GM18508 (cell line): Measurements from ENCODE around the gene UNC5B.

ENCODE experiments used
- ATAC-seq: cut with Tn5 transposase; IDR thresholded peaks from one replicate; pipeline ENCODE4 v1.9.1; 2021; ENCODE audit warnings: moderate number of reproducible peaks; ENCODE audit not compliant: insufficient read depth, unreplicated experiment

The UNC5B gene

DNA sequence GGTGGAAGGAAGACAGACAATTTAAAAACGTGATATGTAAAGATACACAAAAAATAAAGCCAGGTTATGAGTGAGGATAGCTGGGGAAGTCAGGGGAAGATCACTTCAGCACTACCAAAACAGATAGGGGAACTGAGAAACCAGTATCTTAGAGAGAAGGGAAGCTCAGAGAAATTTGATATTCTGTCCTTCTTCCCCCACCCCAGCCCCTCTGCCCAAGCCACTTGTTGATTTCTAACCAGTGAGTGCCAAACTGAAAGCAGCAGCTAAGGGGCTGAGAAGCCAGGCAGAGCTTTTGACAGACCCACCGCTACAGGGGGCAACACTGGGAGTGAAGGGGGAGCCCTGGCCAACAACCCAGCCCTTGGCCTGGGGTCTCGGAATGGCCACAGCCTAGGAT is 97.5 kb downstream of the UNC5B start:
- no peak for ATAC-seq

DNA sequence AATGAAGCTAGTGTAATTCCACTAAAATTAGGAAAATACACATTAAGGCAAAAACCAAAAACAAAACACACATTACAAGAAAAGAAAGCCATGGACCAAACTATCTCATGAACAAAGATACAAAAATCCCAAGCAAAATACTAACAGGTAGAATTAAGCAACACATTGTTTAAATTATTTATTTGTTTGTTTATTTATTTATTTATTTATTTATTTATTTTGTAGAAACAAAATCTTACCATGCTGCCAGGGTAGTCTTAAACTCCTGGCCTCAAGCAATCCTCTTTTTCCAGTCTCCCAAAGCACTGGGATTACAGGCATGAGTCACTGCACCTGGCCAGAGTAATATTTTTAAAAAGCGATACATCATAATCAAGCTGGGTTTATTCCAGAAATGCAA is 99.8 kb downstream of the UNC5B start:
- ATAC-seq = no peak

DNA sequence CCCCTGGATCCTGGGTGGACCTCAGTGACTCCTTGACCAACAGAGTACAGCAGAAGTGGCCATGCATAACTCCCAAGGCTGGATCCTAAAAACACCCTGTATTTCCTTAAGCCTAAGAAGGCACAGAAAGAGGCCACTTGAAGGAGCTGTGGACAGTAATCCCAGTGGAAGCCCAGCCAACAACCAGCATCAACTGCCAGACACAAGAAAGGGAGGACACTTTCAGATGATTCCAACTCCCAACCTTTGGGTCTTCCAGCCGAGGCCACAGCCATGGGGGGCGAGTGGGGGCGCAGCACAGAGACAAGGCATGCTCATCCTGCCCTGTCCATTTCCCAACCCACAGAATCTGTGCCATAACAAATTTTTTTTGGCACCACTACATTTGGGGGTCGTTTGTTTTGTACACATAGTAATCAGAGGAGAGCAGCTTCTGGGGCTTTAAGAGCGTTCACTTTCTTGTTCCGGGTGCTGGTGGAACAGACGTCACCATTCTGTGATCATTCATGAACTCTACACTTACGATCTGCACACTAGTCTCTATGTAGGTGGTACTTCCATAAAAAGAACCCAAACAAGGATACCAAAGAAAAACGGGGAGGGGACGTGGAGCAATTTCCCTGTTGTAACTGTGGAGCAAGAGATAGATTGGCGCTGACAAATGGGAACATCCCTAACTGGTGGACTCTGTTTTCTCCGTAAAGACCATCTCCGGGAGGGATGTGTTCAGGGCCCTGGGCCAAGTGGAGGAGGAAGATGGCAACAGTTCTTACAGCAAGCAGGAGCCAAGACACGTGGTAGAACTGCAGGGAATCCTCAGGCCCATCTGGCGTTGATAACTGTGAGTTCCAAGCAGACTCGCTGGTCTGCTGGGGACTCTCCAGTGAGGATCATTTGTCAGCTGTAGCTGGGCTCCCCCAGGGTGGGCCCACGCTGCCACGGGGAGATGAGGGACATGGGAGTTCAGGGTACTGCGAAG is 100.7 kb downstream of the UNC5B start:
- no peak for ATAC-seq

DNA sequence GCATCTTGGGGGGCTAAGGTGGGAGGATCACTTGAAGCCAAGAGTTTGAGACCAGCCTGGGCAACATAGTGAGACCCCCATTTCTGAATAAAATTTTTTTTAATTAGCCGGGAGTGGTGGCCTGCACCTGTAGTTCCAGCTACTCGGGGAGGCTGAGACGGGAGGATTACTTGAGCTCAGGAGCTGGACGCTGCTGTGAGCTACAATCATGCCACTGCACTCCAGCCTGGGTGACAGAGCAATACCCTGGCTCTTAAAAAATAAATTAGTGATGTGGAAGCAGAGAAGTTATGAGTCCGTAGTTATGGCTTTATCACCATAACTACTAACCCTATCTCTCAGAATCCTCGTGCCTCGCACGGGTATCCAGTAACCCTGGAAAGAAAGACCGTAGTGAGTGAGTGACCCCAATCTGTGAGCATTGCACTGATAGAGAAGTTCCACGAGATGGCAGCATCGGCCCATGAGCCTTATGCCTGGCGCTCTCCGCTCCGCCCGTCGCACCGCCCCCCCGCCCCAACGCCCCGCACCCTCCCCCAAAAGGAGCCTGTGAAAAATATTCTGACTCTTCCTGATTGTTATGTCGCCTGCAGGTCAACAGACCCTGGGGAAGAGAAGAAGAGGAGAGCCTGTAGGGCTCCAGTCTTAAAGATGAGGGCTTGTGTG is 101.8 kb downstream of the UNC5B start:
- no peak for ATAC-seq

DNA sequence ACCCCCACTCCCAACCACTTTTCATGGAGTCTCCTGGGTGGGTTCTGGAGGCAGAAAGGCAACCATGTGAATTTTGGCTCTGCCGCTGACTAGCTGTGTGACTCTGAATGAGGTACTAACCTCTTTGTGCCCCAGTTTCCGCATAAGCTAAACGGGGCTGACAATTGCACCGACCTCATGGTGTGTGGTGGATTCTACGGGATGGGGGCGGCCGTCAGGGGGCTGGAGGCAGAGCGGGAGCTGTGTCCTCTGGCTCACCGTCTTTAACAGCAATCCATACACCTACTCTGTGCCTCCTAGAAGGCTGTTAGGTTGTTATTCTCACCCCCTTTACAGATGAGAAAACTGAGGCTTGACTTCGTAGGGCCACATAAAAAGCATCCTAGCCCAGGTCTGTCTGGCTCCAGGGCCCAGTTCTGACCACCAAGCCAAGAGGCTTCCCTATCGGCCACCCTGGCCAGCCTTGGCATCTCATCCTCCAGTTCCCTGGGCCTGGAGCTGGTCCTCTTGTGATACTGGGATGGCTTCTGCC is 102.4 kb downstream of the UNC5B start:
- ATAC-seq = no peak

DNA sequence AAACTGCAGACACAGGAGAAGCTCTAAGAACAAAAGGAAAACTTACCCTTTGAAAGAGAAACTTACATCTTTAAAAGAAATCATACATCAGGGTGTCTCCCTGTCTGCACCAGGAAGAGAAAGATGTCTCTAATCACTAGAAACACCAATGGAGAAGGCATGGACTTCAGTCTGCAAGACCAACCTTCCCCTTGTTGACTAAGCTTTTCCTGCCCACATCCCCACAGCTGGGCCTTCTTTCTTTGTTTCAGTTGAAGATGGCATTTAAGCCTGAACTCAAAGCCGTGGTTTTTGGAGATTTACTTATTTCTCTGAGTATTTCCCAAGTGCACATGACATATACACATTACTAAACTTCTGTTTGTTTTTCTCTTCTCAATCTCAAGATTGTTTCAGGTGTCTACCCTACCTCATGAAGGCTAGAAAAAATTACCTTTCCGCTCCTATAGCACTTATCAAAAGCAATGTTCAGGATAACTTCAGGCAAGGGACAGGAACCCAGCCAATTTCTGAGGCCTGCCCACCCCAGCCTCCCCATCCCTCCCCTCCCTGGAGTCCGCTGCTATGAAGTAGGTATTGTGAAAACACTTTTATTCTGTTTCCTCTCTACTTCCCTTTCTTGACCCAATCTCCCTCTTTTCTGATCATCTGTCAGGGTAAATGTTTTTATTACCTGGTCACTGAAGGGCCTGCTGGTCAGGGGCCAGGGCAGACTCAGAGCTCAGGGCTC is 103.9 kb downstream of the UNC5B start:
- no peak for ATAC-seq

DNA sequence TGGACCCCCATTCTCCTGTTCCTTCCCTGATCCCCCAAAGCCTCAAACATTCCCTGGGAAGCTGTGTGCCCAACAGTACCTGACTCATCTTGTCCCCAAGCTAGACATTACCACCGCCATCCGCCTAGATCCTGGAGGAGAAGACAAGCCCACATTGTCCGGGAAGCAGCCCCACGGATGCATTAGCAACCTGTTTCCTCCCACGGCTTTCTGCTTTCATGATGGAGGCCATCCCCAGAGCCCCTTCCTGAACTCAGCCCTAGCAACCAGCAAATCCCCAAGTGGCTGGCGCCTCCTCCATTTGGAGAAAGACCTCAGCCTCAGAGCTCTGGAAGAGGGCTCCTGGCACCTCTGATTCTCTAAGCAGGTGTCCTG is 104.4 kb downstream of the UNC5B start:
- no peak for ATAC-seq

DNA sequence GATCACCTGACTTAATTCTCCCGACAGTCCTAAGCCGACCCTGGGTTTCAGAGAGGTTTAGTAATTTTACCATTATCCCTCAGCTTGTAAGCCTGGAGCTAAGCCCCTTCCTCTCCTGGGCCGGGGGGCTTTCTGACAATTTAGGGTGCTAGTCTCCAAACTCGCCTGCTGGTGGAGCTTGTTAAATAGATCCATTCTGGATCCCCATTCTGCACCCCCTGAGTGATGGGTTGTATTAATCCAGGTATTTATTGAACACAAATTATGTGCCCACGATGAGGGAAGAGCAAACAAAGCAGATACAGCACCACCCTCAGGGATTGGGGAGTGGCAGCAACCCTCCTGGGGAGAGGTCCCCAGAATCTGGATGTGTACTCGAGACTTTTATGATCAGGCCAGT is 105.4 kb downstream of the UNC5B start:
- ATAC-seq = no peak

DNA sequence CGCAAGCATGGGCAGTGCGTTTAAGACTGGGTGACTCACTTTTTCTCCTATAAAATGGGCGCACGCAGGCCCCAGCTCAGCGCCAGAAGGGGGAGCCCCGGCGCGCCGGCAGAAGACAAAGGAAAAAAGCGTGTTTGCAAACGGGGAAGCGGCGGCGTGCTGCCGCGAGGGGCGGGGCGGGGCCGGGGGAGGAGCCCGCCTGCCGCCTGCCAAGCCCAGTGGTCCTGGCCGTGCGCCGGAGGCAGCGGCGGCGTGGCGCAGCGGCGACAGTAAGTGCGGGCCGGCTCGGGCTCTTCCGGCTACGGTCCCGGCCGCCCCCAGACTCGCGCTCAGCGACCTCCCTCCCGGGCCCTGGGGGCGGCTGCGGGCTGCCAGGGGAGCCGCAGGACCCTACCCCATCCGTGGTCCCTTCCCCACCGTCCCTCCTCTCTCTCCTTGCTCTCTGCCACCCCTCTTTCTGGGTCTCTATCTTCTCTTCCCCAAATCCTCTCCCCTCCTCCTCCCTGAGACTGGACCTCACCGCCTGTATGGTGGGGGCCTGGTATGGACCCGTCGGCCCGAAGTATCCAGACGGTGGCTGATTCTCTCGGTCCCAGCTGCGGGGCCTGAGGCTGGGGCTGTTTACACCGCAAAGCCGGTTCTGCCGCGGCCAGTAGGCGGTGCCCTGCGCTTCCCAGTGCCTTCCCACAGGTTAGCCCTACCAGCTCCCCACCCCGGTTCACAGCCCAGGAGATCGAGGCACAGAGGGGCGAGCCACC is 106.9 kb downstream of the UNC5B start, which contains the start of gene SLC29A3:
SLC29A3 (plus strand) TSS at position 218 of the 758 bp plus-strand sequence; CDS start at position 269, 51 bp downstream.
- no peak for ATAC-seq

DNA sequence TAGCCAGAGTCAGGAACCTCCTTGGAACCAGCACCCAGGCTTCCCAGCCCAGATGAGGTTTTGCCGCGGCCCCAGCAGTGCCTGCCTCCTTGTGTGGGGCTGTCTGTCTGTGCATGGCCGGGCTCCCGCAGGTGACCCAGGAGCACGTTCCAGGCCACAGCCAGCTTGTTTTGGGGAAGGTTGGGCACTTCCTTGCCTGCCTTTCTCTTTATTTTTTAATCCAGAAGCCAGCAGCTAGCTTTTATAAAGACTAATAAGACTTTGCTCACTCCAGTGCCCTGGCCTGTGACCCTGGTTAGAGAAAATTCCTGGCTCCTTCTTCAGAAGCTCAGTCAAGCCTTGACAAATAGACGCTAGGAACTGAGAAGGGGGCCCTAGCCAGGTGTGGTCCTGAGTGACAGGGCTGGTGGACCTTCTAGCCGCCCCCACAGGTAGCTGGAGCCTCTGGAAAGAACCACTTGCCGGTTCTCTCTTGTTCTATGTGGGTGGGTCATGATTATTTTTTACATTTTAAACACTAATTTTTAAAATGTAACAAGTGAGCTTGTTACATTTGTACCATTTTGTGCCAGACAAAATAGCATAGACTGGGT is 107.5 kb downstream of the UNC5B start:
- no peak for ATAC-seq

DNA sequence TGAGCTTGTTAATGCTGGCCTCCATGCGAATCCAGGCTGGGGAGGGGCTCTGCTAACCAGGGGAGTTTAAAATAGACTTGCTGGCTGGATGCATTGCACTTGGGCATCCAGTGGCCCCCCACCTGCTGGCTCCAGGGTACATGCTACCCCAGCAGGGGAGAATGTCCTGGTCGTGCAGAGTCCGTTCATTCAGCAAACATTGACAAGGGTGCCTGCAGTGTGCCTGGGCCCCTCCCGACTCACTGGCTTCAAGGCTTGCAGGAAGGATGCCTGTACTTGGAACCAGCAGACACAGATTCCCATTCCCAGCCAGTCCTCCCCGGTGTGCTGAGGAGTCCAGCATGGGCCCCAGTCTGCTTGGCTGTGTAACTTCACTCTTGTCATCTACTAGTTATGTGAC is 108.2 kb downstream of the UNC5B start:
- ATAC-seq = no peak

DNA sequence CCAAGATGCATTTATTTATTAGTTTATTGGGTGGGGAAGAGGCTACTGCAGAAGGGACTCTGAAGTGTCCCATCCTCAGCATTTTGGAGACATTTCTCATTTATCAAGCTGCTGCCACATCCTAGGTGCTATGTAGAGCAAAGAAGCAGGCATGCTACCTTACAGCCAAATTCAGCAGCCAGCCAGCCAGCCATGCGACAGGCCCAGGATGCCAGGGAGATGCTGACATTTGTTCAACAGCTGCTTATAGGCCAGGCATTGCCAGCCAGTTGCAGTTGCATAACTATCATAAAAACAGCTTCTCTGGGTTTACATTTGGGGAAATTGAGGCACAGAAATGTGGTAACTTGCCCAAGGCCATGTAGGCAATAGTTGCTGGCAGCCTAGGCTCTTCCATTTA is 109.0 kb downstream of the UNC5B start:
- ATAC-seq = no peak

DNA sequence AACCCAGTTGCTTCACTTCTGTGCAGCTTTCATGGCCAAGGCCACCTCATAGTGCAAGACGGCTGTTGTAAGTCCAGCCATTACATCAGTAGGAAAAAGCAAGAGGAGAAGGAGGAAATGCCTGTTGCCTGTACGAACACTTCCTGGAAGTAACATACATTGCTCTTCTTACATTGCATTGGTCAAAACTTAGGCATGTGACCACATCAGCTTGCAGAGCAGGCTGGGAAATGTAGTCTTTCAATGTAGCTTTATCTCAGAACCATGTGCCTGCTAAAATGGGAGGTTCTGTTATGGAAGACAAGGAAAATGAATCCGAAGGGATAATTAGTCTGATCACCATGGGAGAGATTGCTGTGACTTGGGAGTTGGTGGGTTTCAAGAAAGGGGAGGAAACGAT is 111.0 kb downstream of the UNC5B start:
- no peak for ATAC-seq

DNA sequence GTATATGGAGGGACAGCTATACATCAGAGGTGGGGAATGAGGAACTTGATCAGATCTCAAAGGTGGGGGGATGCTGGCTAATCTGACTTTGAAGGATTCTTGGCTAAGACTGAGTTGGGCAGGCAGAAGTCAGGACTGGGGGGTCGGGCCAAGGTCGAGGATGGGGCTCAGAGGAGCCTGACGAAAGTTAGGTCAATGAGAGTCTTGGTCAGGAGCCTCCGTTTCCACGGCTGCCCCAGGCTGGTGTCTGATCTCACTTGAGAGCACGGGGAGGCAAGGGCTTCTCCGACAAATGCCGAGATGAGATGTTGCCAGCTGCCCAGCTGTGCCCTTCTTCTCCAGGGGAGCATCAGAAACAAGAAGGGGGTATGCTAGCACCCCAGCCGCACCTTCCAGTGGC is 112.4 kb downstream of the UNC5B start:
- no peak for ATAC-seq

DNA sequence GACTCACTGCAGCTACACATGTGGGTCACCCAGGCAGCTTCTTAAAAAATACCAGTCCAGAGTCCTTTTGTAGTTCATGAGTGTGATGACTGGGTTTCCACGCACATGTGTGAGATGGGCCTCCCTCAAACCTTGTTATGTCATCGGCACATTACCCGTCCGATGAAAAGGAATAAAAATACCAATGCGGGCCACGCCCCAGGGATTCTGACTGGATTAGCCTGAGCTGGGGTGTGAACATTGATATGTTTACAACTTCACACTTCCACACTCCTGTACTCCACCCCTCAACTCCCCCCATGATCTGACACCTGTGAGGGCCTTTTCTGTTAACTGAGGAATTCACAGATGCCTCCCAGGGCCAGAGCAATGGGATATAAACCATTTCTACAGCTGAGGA is 112.9 kb downstream of the UNC5B start:
- ATAC-seq = no peak

DNA sequence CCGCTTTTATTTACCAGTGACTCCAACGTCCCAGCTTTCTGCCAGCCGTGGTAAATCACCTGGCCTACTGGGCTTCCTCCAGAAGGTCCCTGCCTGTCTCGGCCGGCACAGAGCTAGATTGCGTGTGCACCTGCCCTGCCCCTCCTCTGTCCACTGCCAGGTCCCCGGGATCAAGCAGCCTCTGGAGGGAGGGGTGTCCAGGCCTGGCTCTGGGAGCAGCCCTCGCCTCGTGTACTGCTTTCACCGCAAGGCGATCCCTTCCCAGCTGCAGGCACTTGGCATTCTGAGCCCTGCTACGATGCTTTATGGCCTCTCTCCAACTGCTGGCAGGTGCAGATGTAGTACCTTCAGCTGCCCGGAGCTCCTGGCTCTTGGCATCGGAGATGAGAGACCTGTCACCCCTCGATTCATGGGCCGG is 114.1 kb downstream of the UNC5B start:
- no peak for ATAC-seq

DNA sequence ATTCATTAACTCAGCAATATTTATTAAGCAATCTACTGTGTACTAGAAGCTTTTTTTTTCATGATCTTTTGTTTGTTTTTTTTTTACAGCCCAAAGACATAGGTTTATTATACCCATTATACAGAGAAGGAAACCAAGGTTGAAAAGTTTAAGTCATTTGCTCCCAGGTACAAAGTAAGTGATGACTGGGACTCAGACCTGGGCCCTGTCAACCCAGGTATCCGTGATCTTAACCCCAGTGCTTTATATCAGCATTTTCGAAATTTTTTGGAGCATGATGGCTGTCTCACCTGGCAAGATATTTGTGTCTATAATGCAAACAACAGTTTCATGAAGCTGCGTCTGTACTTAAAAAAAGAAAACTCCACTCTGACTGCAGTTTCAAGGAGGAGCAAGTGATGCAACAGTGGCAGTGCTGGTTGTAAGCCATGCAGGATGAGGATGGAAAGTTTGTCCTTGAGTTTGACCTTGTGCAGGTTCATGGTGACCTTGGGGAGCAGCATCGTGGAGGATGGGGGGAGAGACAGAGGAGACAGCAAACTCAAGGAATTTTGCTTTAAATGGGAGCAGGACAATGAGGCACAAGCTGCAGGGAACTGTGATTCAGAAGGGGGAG is 118.5 kb downstream of the UNC5B start:
- no peak for ATAC-seq

DNA sequence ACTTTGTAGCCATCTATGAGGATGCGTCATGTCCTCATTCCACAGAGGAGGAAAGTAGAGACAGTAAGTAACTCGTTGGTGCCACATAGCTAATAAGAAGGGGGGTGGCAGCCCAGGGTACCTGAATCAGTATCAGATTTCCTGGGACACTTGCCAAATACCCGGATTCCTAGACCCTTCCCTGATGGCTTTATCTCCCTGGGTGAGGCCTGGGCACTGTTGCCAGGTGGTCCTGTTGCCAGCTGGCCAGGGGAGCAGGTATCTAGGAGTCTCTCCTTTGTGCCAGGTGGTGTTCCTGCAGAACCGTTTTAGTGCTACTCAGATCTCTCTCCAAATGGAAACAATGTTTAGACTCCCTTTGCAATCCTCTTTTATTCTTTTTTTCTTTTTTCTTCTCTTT is 119.4 kb downstream of the UNC5B start:
- ATAC-seq = no peak

DNA sequence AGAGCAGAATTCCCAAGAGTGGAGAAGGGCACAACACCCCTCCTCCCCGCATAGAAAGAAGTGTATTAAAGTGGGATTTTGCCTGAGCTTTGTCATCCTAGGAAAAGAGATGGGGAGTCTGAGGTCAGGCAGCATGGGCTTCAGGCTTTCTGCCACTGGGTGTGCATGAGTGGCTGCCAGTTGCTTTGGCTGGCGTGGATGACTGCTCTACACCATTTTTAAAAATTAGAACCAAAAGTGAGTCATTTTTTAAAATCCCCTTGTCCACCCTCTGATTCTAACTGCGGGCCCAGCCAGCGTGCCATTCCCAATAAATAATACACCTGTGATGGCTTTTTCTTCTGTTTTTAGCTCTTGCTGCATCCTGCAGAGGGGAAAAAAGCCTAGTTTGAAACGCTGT is 120.1 kb downstream of the UNC5B start:
- no peak for ATAC-seq
